Hepatocyte (in vitro differentiated cells): ENCODE measurements around the gene CUL1.

Experiments used
- EZH2 ChIP-seq: fragments of 200-600 bp; sonication (generic); IDR thresholded peaks from 2 replicates; pipeline ENCODE4 v1.6.1; 2016; ENCODE audit warnings: antibody characterized with exemption, mild to moderate bottlenecking, borderline replicate concordance
- EZH2phosphoT487 ChIP-seq: fragments of 200-600 bp; sonication (generic); IDR thresholded peaks from one replicate; pipeline ENCODE4 v1.6.1; 2018; ENCODE audit warnings: antibody characterized with exemption, mild to moderate bottlenecking, low read depth, moderate library complexity; ENCODE audit not compliant: unreplicated experiment, severe bottlenecking
- TF ChIP-seq, protein P1 (sequence below): fragments of 200-600 bp; sonication (generic); IDR thresholded peaks from 2 replicates; pipeline ENCODE4 v1.5.1; 2016; ENCODE audit warnings: antibody characterized with exemption, mild to moderate bottlenecking; ENCODE audit not compliant: poor library complexity

GRCh38 chr7:148761499-148762278 is 63.0 kb downstream of the CUL1 start:
- TF ChIP-seq, protein P1, sequence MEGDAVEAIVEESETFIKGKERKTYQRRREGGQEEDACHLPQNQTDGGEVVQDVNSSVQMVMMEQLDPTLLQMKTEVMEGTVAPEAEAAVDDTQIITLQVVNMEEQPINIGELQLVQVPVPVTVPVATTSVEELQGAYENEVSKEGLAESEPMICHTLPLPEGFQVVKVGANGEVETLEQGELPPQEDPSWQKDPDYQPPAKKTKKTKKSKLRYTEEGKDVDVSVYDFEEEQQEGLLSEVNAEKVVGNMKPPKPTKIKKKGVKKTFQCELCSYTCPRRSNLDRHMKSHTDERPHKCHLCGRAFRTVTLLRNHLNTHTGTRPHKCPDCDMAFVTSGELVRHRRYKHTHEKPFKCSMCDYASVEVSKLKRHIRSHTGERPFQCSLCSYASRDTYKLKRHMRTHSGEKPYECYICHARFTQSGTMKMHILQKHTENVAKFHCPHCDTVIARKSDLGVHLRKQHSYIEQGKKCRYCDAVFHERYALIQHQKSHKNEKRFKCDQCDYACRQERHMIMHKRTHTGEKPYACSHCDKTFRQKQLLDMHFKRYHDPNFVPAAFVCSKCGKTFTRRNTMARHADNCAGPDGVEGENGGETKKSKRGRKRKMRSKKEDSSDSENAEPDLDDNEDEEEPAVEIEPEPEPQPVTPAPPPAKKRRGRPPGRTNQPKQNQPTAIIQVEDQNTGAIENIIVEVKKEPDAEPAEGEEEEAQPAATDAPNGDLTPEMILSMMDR = no peak
- no peak for TF ChIP-seq EZH2
- no peak for TF ChIP-seq EZH2phosphoT487
